Neural cell (in vitro differentiated cells): ENCODE measurements around the gene ABCA4. TPM values are rescaled to one million over a fixed set of nuclear protein-coding genes. Genes with fewer than 3 reads are reported as not detected.

ENCODE experiments used
- H2AFZ ChIP-seq: fragments of 200-600, 300-800 bp; sonication (generic), shearing (Covaris generic); 2 replicates; pipeline ENCODE4 v1.6.0; 2014; ENCODE audit warnings: low read depth, mild to moderate bottlenecking, antibody characterized with exemption, low read length, moderate library complexity
- H3F3A ChIP-seq: fragments of 200-600 bp; shearing (Covaris generic); 2 replicates; pipeline ENCODE4 v1.6.1; 2016; ENCODE audit warnings: mild to moderate bottlenecking, moderate library complexity, mixed read lengths, antibody characterized with exemption, low read length; ENCODE audit not compliant: insufficient read depth, poor library complexity, severe bottlenecking
- H3K27ac ChIP-seq: fragments of 200-600, 300-800 bp; sonication (generic), shearing (Covaris generic); 2 replicates; pipeline ENCODE4 v1.5.1; 2014; ENCODE audit warnings: mild to moderate bottlenecking, low read length, moderate library complexity
- H3K27me3 ChIP-seq: fragments of 300-800, 200-600 bp; sonication (generic), shearing (Covaris generic); 2 replicates; pipeline ENCODE4 v1.6.0; 2014; ENCODE audit warnings: mild to moderate bottlenecking, low read depth, low read length, moderate library complexity; ENCODE audit not compliant: insufficient read depth
- H3K36me3 ChIP-seq: fragments of 300-800, 200-600 bp; sonication (generic), shearing (Covaris generic); 2 replicates; pipeline ENCODE4 v1.5.1; 2014; ENCODE audit warnings: mild to moderate bottlenecking, antibody characterized with exemption, low read length, moderate library complexity; ENCODE audit not compliant: insufficient read depth
- H3K4me2 ChIP-seq: fragments of 300-800, 200-600 bp; sonication (generic), shearing (Covaris generic); 2 replicates; pipeline ENCODE4 v1.6.0; 2014; ENCODE audit warnings: mild to moderate bottlenecking, low read length
- H3K4me3 ChIP-seq: fragments of 300-800, 200-600 bp; sonication (generic), shearing (Covaris generic); 2 replicates; pipeline ENCODE4 v1.5.1; 2014; ENCODE audit warnings: mild to moderate bottlenecking, low read length, moderate library complexity
- H3K79me2 ChIP-seq: fragments of 200-600 bp; shearing (Covaris generic); replicated peaks from 2 replicates; pipeline ENCODE4 v1.6.0; 2014; ENCODE audit warnings: mild to moderate bottlenecking, low read length, moderate library complexity; ENCODE audit not compliant: insufficient read depth
- H3K9ac ChIP-seq: fragments of 300-800, 200-600 bp; sonication (generic), shearing (Covaris generic); 2 replicates; pipeline ENCODE4 v1.6.1; 2016; ENCODE audit warnings: mild to moderate bottlenecking, low read length, mixed read lengths
- H3K9me2 ChIP-seq: fragments of 200-600 bp; shearing (Covaris generic); 2 replicates; pipeline ENCODE4 v1.6.1; 2016; ENCODE audit warnings: mild to moderate bottlenecking, low read length, mixed read lengths; ENCODE audit not compliant: insufficient read depth
- H3K9me3 ChIP-seq: fragments of 200-600, 300-800 bp; sonication (generic), shearing (Covaris generic); 2 replicates; pipeline ENCODE4 v1.6.1; 2016; ENCODE audit warnings: mild to moderate bottlenecking, mixed run types, low read length, moderate library complexity, mixed read lengths
- H4K20me1 ChIP-seq: fragments of 200-600 bp; shearing (Covaris generic); 2 replicates; pipeline ENCODE4 v1.6.1; 2016; ENCODE audit warnings: mild to moderate bottlenecking, mixed run types; ENCODE audit not compliant: insufficient read depth
- CTCF ChIP-seq: fragments of 450-650 bp; IDR thresholded peaks from 2 replicates; pipeline ENCODE4 v1.5.1; 2014; ENCODE audit warnings: antibody characterized with exemption, mild to moderate bottlenecking, moderate library complexity; ENCODE audit not compliant: poor library complexity, severe bottlenecking
- EP300 ChIP-seq: fragments of 450-650 bp; conservative IDR thresholded peaks from 2 replicates; pipeline ENCODE4 v1.6.1; 2014; ENCODE audit warnings: antibody characterized with exemption, mild to moderate bottlenecking, moderate library complexity; ENCODE audit not compliant: poor library complexity, severe bottlenecking
- EZH2 ChIP-seq: fragments of 200-600, 300-800 bp; shearing (Covaris generic), sonication (generic); IDR thresholded peaks from 2 replicates; pipeline ENCODE4 v1.6.1; 2014; ENCODE audit warnings: antibody characterized with exemption, low read length, borderline replicate concordance, mild to moderate bottlenecking; ENCODE audit not compliant: insufficient read depth, poor library complexity, severe bottlenecking
- MXI1 ChIP-seq: fragments of 450-650 bp; conservative IDR thresholded peaks from 2 replicates; pipeline ENCODE4 v1.6.1; 2014; ENCODE audit warnings: antibody characterized with exemption, mild to moderate bottlenecking; ENCODE audit not compliant: poor library complexity, severe bottlenecking
- POLR2AphosphoS5 ChIP-seq: IDR thresholded peaks from 2 replicates; pipeline ENCODE4 v1.6.1; 2012
- RAD21 ChIP-seq: fragments of 450-650 bp; conservative IDR thresholded peaks from 2 replicates; pipeline ENCODE4 v1.6.1; 2014; ENCODE audit warnings: antibody characterized with exemption, mild to moderate bottlenecking, moderate library complexity
- REST ChIP-seq: IDR thresholded peaks from 2 replicates; pipeline ENCODE4 v1.6.1; 2012; ENCODE audit warnings: borderline replicate concordance
- SMC3 ChIP-seq: fragments of 450-650 bp; conservative IDR thresholded peaks from 2 replicates; pipeline ENCODE4 v1.6.1; 2014; ENCODE audit warnings: antibody characterized with exemption, mild to moderate bottlenecking, moderate library complexity; ENCODE audit not compliant: poor library complexity
- TAF1 ChIP-seq: IDR thresholded peaks from 2 replicates; pipeline ENCODE4 v1.6.1; 2012; ENCODE audit warnings: low read depth
- polyA plus RNA-seq: library from polyadenylated mRNA; depleted of rRNA; stranded (reverse); fragments of >200 nt; gene quantifications from 2 replicates; pipeline ENCODE4 v1.2.3, GENCODE V29; 2014

ABCA4 gene
- polyA plus RNA-seq, 1 donor from 2014 or later, result not detected

- H3K9me3 ChIP-seq, result no peaks in the 10 kb centered on the region
- H3K27ac ChIP-seq, result no peak overlapping the region
- H2AFZ ChIP-seq, result no peak overlapping the region
- H3K9ac ChIP-seq, result no peak overlapping the region
- no peaks in the 10 kb centered on the region for H3K79me2 ChIP-seq
- H3F3A ChIP-seq, result no peaks in the 10 kb centered on the region
- H4K20me1 ChIP-seq, result no peaks in the 10 kb centered on the region
- no peaks in the 10 kb centered on the region for H3K36me3 ChIP-seq
- no peaks in the 10 kb centered on the region for H3K9me2 ChIP-seq
- no peak for TF ChIP-seq SMC3
- no peak for TF ChIP-seq MXI1
- no peak for TF ChIP-seq CTCF
- no peak for TF ChIP-seq TAF1
- TF ChIP-seq REST, result no peak
- no peak for TF ChIP-seq EZH2
- no peak for TF ChIP-seq EP300
- no peak for TF ChIP-seq RAD21
- no peak for TF ChIP-seq POLR2AphosphoS5
- H3K27me3 ChIP-seq, result no peaks in the 10 kb centered on the region
- H3K4me2 ChIP-seq, result no peak overlapping the region
- no peak overlapping the region for H3K4me3 ChIP-seq
These were observed 84.2 kb downstream of the ABCA4 start for GRCh38 chr1:94036730-94037129.

GRCh38 chr1:94033849-94034248 lies 87.1 kb downstream of the ABCA4 start:
- TF ChIP-seq SMC3 (no peak), CTCF (no peak), TAF1 (no peak), POLR2AphosphoS5 (no peak), EP300 (no peak), MXI1 (no peak), REST (no peak), RAD21 (no peak), EZH2 (no peak)
- H4K20me1 ChIP-seq, result no peaks in the 10 kb centered on the region
- no peak overlapping the region for H3K4me3 ChIP-seq

More at GRCh38 chr1:94033849-94034248, 87.1 kb downstream of the ABCA4 start:
- H3K4me2 ChIP-seq, result no peak overlapping the region
- H3F3A ChIP-seq, result no peaks in the 10 kb centered on the region
- H3K27me3 ChIP-seq, result no peaks in the 10 kb centered on the region
- H3K9ac ChIP-seq, result no peak overlapping the region
- H3K36me3 ChIP-seq, result no peaks in the 10 kb centered on the region
- no peak overlapping the region for H2AFZ ChIP-seq
- no peak overlapping the region for H3K27ac ChIP-seq
- H3K79me2 ChIP-seq, result no peaks in the 10 kb centered on the region
- no peaks in the 10 kb centered on the region for H3K9me2 ChIP-seq
- no peaks in the 10 kb centered on the region for H3K9me3 ChIP-seq
